ENCODE measurements around the gene CBX6. TPM values are rescaled to one million over a fixed set of nuclear protein-coding genes. Genes with fewer than 3 reads are reported as not detected.

Gene CBX6
- 11.0 TPM for total RNA-seq (ENCODE audit: unreplicated experiment)
- long read RNA-seq, partial matches to known transcripts: 0 of 7 reads
- long read RNA-seq, other reads (novel, unspliced or antisense): 6 of 7 reads

- DNase-seq (ENCODE audit: low spot score): peak; percentile 96
- no peak for TF ChIP-seq CTCF (IDR thresholded peaks at IDR 0.05; ENCODE audit: unreplicated experiment)
- peaks cover 5% of the 10 kb centered on the region for H3K36me3 Mint-ChIP-seq (ENCODE audit: low read depth, unreplicated experiment)
- H3K27ac Mint-ChIP-seq (ENCODE audit: unreplicated experiment): peak within 1 kb of the TSS; percentile 84
- H3K4me1 Mint-ChIP-seq (ENCODE audit: unreplicated experiment): peaks cover 4% of the 10 kb centered on the region
- H3K9me3 Mint-ChIP-seq (ENCODE audit: unreplicated experiment): no peaks in the 10 kb centered on the region
- H3K27me3 Mint-ChIP-seq (ENCODE audit: unreplicated experiment): peaks cover 19% of the 10 kb centered on the region
- peak within 1 kb of the TSS; percentile 96 for H3K4me3 Mint-ChIP-seq (ENCODE audit: unreplicated experiment)
Measured at GRCh38 chr22:38872172-38872830, at the start of gene CBX6. CBX6 (minus strand) TSS chr22:38872216; CDS start chr22:38872190, 26 bp downstream.

DNA sequence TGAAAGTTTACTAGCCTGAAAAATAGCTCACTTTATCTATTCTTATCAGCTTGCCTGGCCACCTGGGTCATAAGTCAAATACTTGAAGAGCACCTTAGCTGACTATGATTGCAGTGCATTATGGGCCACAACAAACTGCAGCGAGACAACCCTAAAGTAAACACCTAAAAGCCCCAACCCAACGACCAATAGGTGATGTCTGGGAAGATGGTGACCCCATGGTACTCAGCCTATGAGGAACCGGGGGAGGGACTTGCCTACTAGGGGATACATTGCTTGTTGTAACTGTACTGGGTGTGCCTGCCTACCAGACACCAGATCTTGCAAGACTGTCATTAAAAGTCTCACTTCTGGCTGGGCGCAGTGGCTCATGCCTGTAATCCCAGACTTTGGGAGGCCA lies 49.8 kb upstream of the CBX6 start:
- Mint-ChIP-seq H3K27ac (ENCODE audit: unreplicated experiment) (no peak overlapping the region), H3K4me3 (ENCODE audit: unreplicated experiment) (no peak overlapping the region), H3K9me3 (ENCODE audit: unreplicated experiment) (no peaks in the 10 kb centered on the region), H3K27me3 (ENCODE audit: unreplicated experiment) (no peaks in the 10 kb centered on the region), H3K4me1 (ENCODE audit: unreplicated experiment) (no peaks in the 10 kb centered on the region), H3K36me3 (ENCODE audit: low read depth, unreplicated experiment) (no peaks in the 10 kb centered on the region)
- no peak for DNase-seq (ENCODE audit: low spot score)
- no peak for TF ChIP-seq CTCF (IDR thresholded peaks at IDR 0.05; ENCODE audit: unreplicated experiment)

GRCh38 chr22:38921120-38921519 lies 49.1 kb upstream of the CBX6 start:
- H3K27me3 Mint-ChIP-seq (ENCODE audit: unreplicated experiment): no peaks in the 10 kb centered on the region

GRCh38 chr22:38919631-38920190 lies 47.7 kb upstream of the CBX6 start:
- Mint-ChIP-seq H3K9me3 (ENCODE audit: unreplicated experiment) (no peaks in the 10 kb centered on the region), H3K4me1 (ENCODE audit: unreplicated experiment) (no peaks in the 10 kb centered on the region), H3K27me3 (ENCODE audit: unreplicated experiment) (no peaks in the 10 kb centered on the region), H3K27ac (ENCODE audit: unreplicated experiment) (no peak overlapping the region), H3K4me3 (ENCODE audit: unreplicated experiment) (no peak overlapping the region), H3K36me3 (ENCODE audit: low read depth, unreplicated experiment) (no peaks in the 10 kb centered on the region)
- no peak for DNase-seq (ENCODE audit: low spot score)
- TF ChIP-seq CTCF (IDR thresholded peaks at IDR 0.05; ENCODE audit: unreplicated experiment): no peak

More at GRCh38 chr22:38921120-38921519, 49.1 kb upstream of the CBX6 start:
- DNase-seq (ENCODE audit: low spot score): no peak
- H3K27ac Mint-ChIP-seq (ENCODE audit: unreplicated experiment): no peak overlapping the region
- no peak overlapping the region for H3K4me3 Mint-ChIP-seq (ENCODE audit: unreplicated experiment)
- no peaks in the 10 kb centered on the region for H3K4me1 Mint-ChIP-seq (ENCODE audit: unreplicated experiment)
- no peaks in the 10 kb centered on the region for H3K9me3 Mint-ChIP-seq (ENCODE audit: unreplicated experiment)
- TF ChIP-seq CTCF (IDR thresholded peaks at IDR 0.05; ENCODE audit: unreplicated experiment): no peak
- no peaks in the 10 kb centered on the region for H3K36me3 Mint-ChIP-seq (ENCODE audit: low read depth, unreplicated experiment)

- Mint-ChIP-seq H3K4me3 (ENCODE audit: unreplicated experiment) (no peak overlapping the region), H3K27me3 (ENCODE audit: unreplicated experiment) (no peaks in the 10 kb centered on the region), H3K9me3 (ENCODE audit: unreplicated experiment) (no peaks in the 10 kb centered on the region), H3K4me1 (ENCODE audit: unreplicated experiment) (no peaks in the 10 kb centered on the region), H3K27ac (ENCODE audit: unreplicated experiment) (no peak overlapping the region), H3K36me3 (ENCODE audit: low read depth, unreplicated experiment) (peaks cover 4% of the 10 kb centered on the region)
- no peak for TF ChIP-seq CTCF (IDR thresholded peaks at IDR 0.05; ENCODE audit: unreplicated experiment)
- no peak for DNase-seq (ENCODE audit: low spot score)
Measured at GRCh38 chr22:38911434-38911833, 39.4 kb upstream of the CBX6 start.

All from endothelial cell (in vitro differentiated cells).